Tibial artery (tissue), 4 donors: ENCODE measurements around the gene DCAF8L2.

Source experiments
- DNase-seq, 2 donors: peaks; one replicate each; pipeline ENCODE4 v3.0.0-alpha.2; 2019
- H3K27ac ChIP-seq, 2 donors: fragments of 200-600 bp; sonication (generic) in 1 of 2; 1 replicate in 1 of 2; 2 replicates in 1 of 2; pipeline ENCODE4 v1.5.1; 2018 to 2019; ENCODE audit warnings: mild to moderate bottlenecking in 1 of 2
- H3K27me3 ChIP-seq, 2 donors: fragments of 200-600 bp; sonication (generic) in 1 of 2; one replicate each; pipeline versions ENCODE4 v1.5.1 to v1.6.0; 2016 to 2019
- H3K36me3 ChIP-seq, 3 donors: fragments of 200-600 bp; sonication (generic) in 2 of 3; one replicate each; pipeline ENCODE4 v1.5.1; 2016 to 2019; ENCODE audit warnings: mild to moderate bottlenecking in 2 of 3
- H3K4me1 ChIP-seq, 4 donors: fragments of 200-600 bp; sonication (generic) in 2 of 4; 1 replicate in 3 of 4; 2 replicates in 1 of 4; pipeline ENCODE4 v1.5.1; 2016 to 2019
- H3K4me3 ChIP-seq, 2 donors: fragments of 200-600 bp; sonication (generic) in 1 of 2; 1 replicate in 1 of 2; 2 replicates in 1 of 2; pipeline ENCODE4 v1.5.1; 2018 to 2019; ENCODE audit warnings: mild to moderate bottlenecking in 2 of 2
- H3K9me3 ChIP-seq, 3 donors: fragments of 200-600 bp; sonication (generic) in 1 of 3; one replicate each; pipeline ENCODE4 v1.5.1; 2016 to 2019
- CTCF ChIP-seq, 2 experiments: fragments of 200-600 bp in 1 of 2; fragments of 450-650 bp in 1 of 2; IDR thresholded peaks; one replicate each; pipeline ENCODE4 v1.5.1; 2017 to 2019; ENCODE audit warnings: antibody characterized with exemption in 2 of 2, mild to moderate bottlenecking in 1 of 2, moderate library complexity in 1 of 2
- intact Hi-C: fragments of 100-400 bp; cut with DNase I; formaldehyde crosslinking; loops from one replicate; pipeline ENCODE4 v1.15.0; 2023; ENCODE audit warnings: low total_unique reads

Gene DCAF8L2

GRCh38 chrX:27599928-27600327 lies 9.8 kb downstream of the DCAF8L2 start:
- no peak for DNase-seq
- TF ChIP-seq CTCF (IDR thresholded peaks at IDR 0.05): no peak
- Histone ChIP-seq H3K9me3 (no peaks in the 10 kb centered on the region), H3K4me1 (no peaks in the 10 kb centered on the region), H3K4me3 (no peak overlapping the region), H3K36me3 (no peaks in the 10 kb centered on the region), H3K27ac (no peak overlapping the region), H3K27me3 (no peaks in the 10 kb centered on the region)
- intact Hi-C loops: no loop called here

- no peaks in the 10 kb centered on the region for H3K4me1 ChIP-seq
- H3K9me3 ChIP-seq: no peaks in the 10 kb centered on the region
- no peaks in the 10 kb centered on the region for H3K36me3 ChIP-seq
- no peak overlapping the region for H3K4me3 ChIP-seq
- no peak overlapping the region for H3K27ac ChIP-seq
- no peak for DNase-seq
- no peak for TF ChIP-seq CTCF (IDR thresholded peaks at IDR 0.05)
- no peaks in the 10 kb centered on the region for H3K27me3 ChIP-seq
- intact Hi-C loops: no loop called here
Measured at GRCh38 chrX:27600686-27601085, 10.5 kb downstream of the DCAF8L2 start.

GRCh38 chrX:27608671-27609070 lies 18.5 kb downstream of the DCAF8L2 start:
- TF ChIP-seq CTCF (IDR thresholded peaks at IDR 0.05): no peak
- no peak overlapping the region for H3K4me3 ChIP-seq
- intact Hi-C loops: no loop called here

GRCh38 chrX:27619459-27619858 lies 29.3 kb downstream of the DCAF8L2 start:
- H3K4me1 ChIP-seq: no peaks in the 10 kb centered on the region
- no peak for TF ChIP-seq CTCF (IDR thresholded peaks at IDR 0.05)
- no peak overlapping the region for H3K27ac ChIP-seq
- no peak overlapping the region for H3K4me3 ChIP-seq
- no peaks in the 10 kb centered on the region for H3K9me3 ChIP-seq
- no peaks in the 10 kb centered on the region for H3K36me3 ChIP-seq
- H3K27me3 ChIP-seq: no peaks in the 10 kb centered on the region
- DNase-seq: no peak
- intact Hi-C loops: no loop called here

More at GRCh38 chrX:27608671-27609070, 18.5 kb downstream of the DCAF8L2 start:
- H3K27me3 ChIP-seq: no peaks in the 10 kb centered on the region
- DNase-seq: no peak
- no peaks in the 10 kb centered on the region for H3K4me1 ChIP-seq
- no peaks in the 10 kb centered on the region for H3K36me3 ChIP-seq
- no peaks in the 10 kb centered on the region for H3K9me3 ChIP-seq
- no peak overlapping the region for H3K27ac ChIP-seq

GRCh38 chrX:27619975-27620374 lies 29.8 kb downstream of the DCAF8L2 start:
- Histone ChIP-seq H3K27ac (no peak overlapping the region), H3K9me3 (no peaks in the 10 kb centered on the region), H3K4me3 (no peak overlapping the region), H3K4me1 (no peaks in the 10 kb centered on the region), H3K36me3 (no peaks in the 10 kb centered on the region), H3K27me3 (no peaks in the 10 kb centered on the region)
- no peak for TF ChIP-seq CTCF (IDR thresholded peaks at IDR 0.05)
- no peak for DNase-seq
- intact Hi-C loops: no loop called here

- no peak for DNase-seq
- Histone ChIP-seq H3K36me3 (no peaks in the 10 kb centered on the region), H3K9me3 (no peaks in the 10 kb centered on the region), H3K4me1 (no peaks in the 10 kb centered on the region), H3K27me3 (no peaks in the 10 kb centered on the region), H3K4me3 (no peak overlapping the region), H3K27ac (no peak overlapping the region)
- no peak for TF ChIP-seq CTCF (IDR thresholded peaks at IDR 0.05)
- intact Hi-C loops: no loop called here
Measured at GRCh38 chrX:27622883-27623282, 32.7 kb downstream of the DCAF8L2 start.
